ENCODE results near the gene SLC35E4.

GRCh38 chr22:30654361-30654760 lies 18.8 kb downstream of the SLC35E4 start:
- TF ChIP-seq NFATC4 (CRISPR knock-in tag; IDR thresholded peaks at IDR 0.05) (no peak), USF1 (CRISPR knock-in tag; IDR thresholded peaks at IDR 0.05) (no peak), ESRRA (CRISPR knock-in tag; IDR thresholded peaks at IDR 0.05; ENCODE audit: borderline replicate concordance) (no peak), CTCF (IDR thresholded peaks at IDR 0.05) (no peak)

All from WTC11 (cell line).